GM12865 (cell line): ENCODE data around the gene MINK1.
A peak's percentile ranks its signal among the peaks of the same experiment; 100 is the strongest.
"Not testable (repeated sequence)": the region's sequence is repeated elsewhere in the genome, so short reads cannot be mapped to it uniquely, and the experiment has no call there.

Experiments
- DNase-seq: peaks from one replicate; pipeline ENCODE4 v3.0.0; 2010; ENCODE audit warnings: low read depth
- H3K4me3 ChIP-seq: 2 replicates; pipeline ENCODE4 v1.5.1; 2011; ENCODE audit warnings: mild to moderate bottlenecking, low read depth, low read length, control low read depth
- CTCF ChIP-seq: IDR thresholded peaks from 2 replicates; pipeline ENCODE4 v1.5.1; 2011; ENCODE audit warnings: low read length, control low read depth, low read depth, inconsistent platforms; ENCODE audit not compliant: insufficient read depth; ENCODE audit errors: missing control alignments

MINK1 gene

GRCh38 chr17:4853208-4853671 lies 20.1 kb downstream of the MINK1 start:
- TF ChIP-seq CTCF, result no peak
- peak; percentile 12 for DNase-seq
- no peak overlapping the region for H3K4me3 ChIP-seq

GRCh38 chr17:4854111-4854681 lies 21.1 kb downstream of the MINK1 start:
- DNase-seq, result peak; percentile 20

GRCh38 chr17:4856271-4856936 lies 23.3 kb downstream of the MINK1 start:
- no peak for DNase-seq
- TF ChIP-seq CTCF, result no peak
- H3K4me3 ChIP-seq, result no peak overlapping the region

More at GRCh38 chr17:4854111-4854681, 21.1 kb downstream of the MINK1 start:
- no peak overlapping the region for H3K4me3 ChIP-seq
- no peak for TF ChIP-seq CTCF

- DNase-seq, result no peak
- no peak for TF ChIP-seq CTCF
- no peak overlapping the region for H3K4me3 ChIP-seq
Measured at GRCh38 chr17:4856937-4857314, 23.8 kb downstream of the MINK1 start.

GRCh38 chr17:4857347-4857746 lies 24.2 kb downstream of the MINK1 start:
- H3K4me3 ChIP-seq, DNase-seq: not testable (repeated sequence)

GRCh38 chr17:4858068-4858881 lies 25.1 kb downstream of the MINK1 start:
- no peak for TF ChIP-seq CTCF
- no peak overlapping the region for H3K4me3 ChIP-seq
- no peak for DNase-seq

- H3K4me3 ChIP-seq, result no peak overlapping the region
- DNase-seq, result no peak
- TF ChIP-seq CTCF, result no peak
Measured at GRCh38 chr17:4858882-4859260, 25.7 kb downstream of the MINK1 start.
